Stimulated activated CD8-positive, alpha-beta memory T cell treated with anti-CD3 and anti-CD28 coated beads, Interleukin-12 subunit alpha, Interleukin-12 subunit beta, amount 100 ng/mL, for 24 hours (primary cell): ENCODE results near the gene FKBP15.
"Not testable (repeated sequence)": the region's sequence is repeated elsewhere in the genome, so short reads cannot be mapped to it uniquely, and the experiment has no call there.

Experiments
- DNase-seq: peaks from one replicate; pipeline ENCODE4 v3.0.0-alpha.2; 2020; ENCODE audit errors: extremely low read depth

FKBP15 gene

DNA sequence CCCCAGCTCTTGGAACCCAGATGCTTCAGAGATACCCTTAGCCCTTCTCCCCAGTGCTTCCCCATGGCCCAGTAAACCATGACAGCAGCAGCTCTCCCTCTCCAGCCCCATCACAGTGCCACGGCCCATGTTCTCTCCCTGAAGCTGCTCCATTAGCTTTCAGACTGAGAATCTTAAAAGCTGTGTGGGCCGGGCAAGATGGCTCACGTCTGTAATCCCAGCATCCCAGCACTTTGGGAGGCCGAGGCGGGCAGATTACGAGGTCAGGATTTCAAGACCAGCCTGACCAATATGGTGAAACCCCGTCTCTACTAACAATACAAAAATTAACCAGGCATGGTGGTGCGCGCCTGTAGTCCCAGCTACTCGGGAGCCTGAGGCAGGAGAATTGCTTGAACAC lies 71.5 kb downstream of the FKBP15 start:
- not testable (repeated sequence) for DNase-seq

- DNase-seq, result no peak
Measured at GRCh38 chr9:113148781-113149510, 72.1 kb downstream of the FKBP15 start.

GRCh38 chr9:113148372-113148705 lies 72.7 kb downstream of the FKBP15 start:
- no peak for DNase-seq

- DNase-seq, result no peak
Measured at GRCh38 chr9:113143432-113144227, 77.4 kb downstream of the FKBP15 start.

- not testable (repeated sequence) for DNase-seq
Measured at GRCh38 chr9:113140896-113141295, 80.2 kb downstream of the FKBP15 start.

DNA sequence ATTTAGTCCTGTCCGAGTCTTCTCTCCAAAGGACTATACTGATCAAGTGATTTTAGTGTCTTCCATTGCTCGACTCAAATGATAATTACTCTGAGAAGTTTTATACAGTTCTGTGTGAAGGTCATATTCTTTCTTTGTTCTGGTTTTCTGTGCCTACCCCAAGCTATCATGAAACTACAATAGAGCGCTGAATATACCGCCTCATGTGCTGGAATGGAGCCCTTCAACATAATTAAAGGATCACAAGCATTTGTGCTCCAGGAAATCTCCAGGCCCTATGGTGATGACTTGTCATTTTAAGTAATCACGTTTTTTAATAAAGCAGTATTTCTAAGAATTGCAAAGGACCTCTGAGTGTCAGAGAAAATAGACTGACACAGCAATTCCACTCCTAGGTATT lies 81.1 kb downstream of the FKBP15 start:
- DNase-seq, result no peak

DNA sequence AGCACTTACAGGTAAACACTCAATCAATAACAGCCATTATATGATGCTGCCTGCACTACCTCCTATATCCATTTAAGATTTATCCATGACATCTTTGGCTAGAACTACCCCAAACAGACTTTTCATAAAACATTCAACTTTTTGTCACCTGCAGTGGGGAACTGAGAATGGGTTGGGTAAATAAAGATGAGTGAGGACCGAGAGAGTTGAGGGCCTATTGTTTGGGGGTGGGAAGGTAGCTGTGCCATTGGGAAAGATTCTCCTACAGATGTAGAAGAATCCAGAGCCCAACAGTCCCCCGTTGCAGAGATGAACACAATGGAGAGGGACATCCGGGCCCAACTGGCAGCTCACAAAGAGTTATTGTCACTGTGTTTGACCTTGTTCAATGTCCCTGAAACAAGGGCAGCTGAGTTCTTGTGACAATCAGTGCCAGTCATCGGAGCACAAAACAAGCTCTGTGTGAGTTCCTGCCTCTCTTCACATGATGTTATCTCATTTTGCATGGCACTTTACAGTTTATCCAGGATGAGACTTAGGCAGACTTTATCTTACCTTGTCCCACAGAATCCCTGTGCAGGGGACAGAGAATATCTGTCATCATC lies 81.8 kb downstream of the FKBP15 start:
- DNase-seq, result no peak

GRCh38 chr9:113138760-113139159 lies 82.3 kb downstream of the FKBP15 start:
- no peak for DNase-seq

GRCh38 chr9:113137196-113138168 lies 83.6 kb downstream of the FKBP15 start:
- DNase-seq, result no peak

DNA sequence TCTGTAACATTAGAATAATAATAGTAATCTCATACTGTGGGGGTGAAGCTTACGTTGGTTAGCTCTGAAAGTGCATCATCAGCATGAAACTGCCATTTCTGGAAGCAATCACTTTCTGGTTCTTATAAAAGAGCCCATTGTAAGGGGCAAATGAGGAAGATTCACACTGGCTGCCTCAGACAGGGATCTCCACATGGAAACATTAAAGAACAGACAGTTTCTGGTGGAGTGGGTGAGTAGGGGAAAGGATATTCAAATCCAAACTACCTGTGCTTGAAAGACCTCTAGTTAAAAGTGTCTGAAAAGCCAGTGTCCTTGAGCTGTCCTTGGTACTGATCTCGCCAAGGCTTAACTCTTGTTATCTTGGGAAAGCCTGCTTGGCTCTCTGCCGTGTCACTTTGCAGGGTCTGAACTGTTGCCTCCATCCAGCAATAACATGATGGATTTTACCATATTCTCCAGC lies 89.4 kb downstream of the FKBP15 start:
- DNase-seq, result no peak

- no peak for DNase-seq
Measured at GRCh38 chr9:113129884-113130283, 91.2 kb downstream of the FKBP15 start.

GRCh38 chr9:113129466-113129865 lies 91.6 kb downstream of the FKBP15 start:
- no peak for DNase-seq

GRCh38 chr9:113125386-113126035 lies 95.6 kb downstream of the FKBP15 start:
- no peak for DNase-seq

GRCh38 chr9:113118829-113119228 lies 102.2 kb downstream of the FKBP15 start:
- DNase-seq, result not testable (repeated sequence)
